GM18907 (cell line): ENCODE results near the gene RYK.
"Not testable (repeated sequence)": the region's sequence is repeated elsewhere in the genome, so short reads cannot be mapped to it uniquely, and the experiment has no call there.

Source experiments
- ATAC-seq: cut with Tn5 transposase; IDR thresholded peaks from one replicate; pipeline ENCODE4 v1.9.1; 2021; ENCODE audit warnings: mild to moderate bottlenecking, moderate library complexity; ENCODE audit not compliant: unreplicated experiment

The RYK gene

GRCh38 chr3:134250717-134251220, at the start of gene RYK:
Gene RYK (minus strand): TSS chr3:134250859. CDS start chr3:134250654, 205 bp downstream.
- peak; percentile 83 for ATAC-seq

GRCh38 chr3:134299888-134300206, 49.2 kb upstream of the RYK start:
- ATAC-seq = no peak

- ATAC-seq = no peak
These were observed 48.7 kb upstream of the RYK start for GRCh38 chr3:134299185-134299887.

GRCh38 chr3:134298249-134298648, 47.6 kb upstream of the RYK start:
- no peak for ATAC-seq

- no peak for ATAC-seq
These were observed 46.0 kb upstream of the RYK start for GRCh38 chr3:134296616-134297015.

- ATAC-seq = no peak
These were observed 45.3 kb upstream of the RYK start for GRCh38 chr3:134295930-134296329.

GRCh38 chr3:134294302-134295280, 43.9 kb upstream of the RYK start:
- ATAC-seq = peak; percentile 100

- no peak for ATAC-seq
These were observed 40.9 kb upstream of the RYK start for GRCh38 chr3:134291319-134292254.

GRCh38 chr3:134287512-134287911, 36.9 kb upstream of the RYK start:
- no peak for ATAC-seq

- ATAC-seq = no peak
These were observed 33.8 kb upstream of the RYK start for GRCh38 chr3:134284438-134284837.

GRCh38 chr3:134282659-134283047, 32.0 kb upstream of the RYK start:
- no peak for ATAC-seq

GRCh38 chr3:134281912-134282658, 31.4 kb upstream of the RYK start:
- no peak for ATAC-seq

GRCh38 chr3:134279466-134279865, 28.8 kb upstream of the RYK start:
- no peak for ATAC-seq

- ATAC-seq = no peak
These were observed 26.5 kb upstream of the RYK start for GRCh38 chr3:134277066-134277660.

GRCh38 chr3:134276086-134276485, 25.4 kb upstream of the RYK start:
- ATAC-seq = no peak

GRCh38 chr3:134275110-134275509, 24.5 kb upstream of the RYK start:
- not testable (repeated sequence) for ATAC-seq

GRCh38 chr3:134274571-134274970, 23.9 kb upstream of the RYK start:
- ATAC-seq = no peak

GRCh38 chr3:134267996-134268395, 17.3 kb upstream of the RYK start:
- no peak for ATAC-seq

GRCh38 chr3:134260987-134261386, 10.3 kb upstream of the RYK start:
- no peak for ATAC-seq
